HepG2 (cell line): ENCODE data around the gene C6orf136. TPM values are rescaled to one million over a fixed set of nuclear protein-coding genes. Genes with fewer than 3 reads are reported as not detected.
A peak's percentile ranks its signal among the peaks of the same experiment; 100 is the strongest.

ENCODE experiments used
- ESRRA ChIP-seq: sonication (generic); formaldehyde crosslinking; IDR thresholded peaks from 2 replicates; pipeline ENCODE4 v1.5.1; 2020; ENCODE audit warnings: mild to moderate bottlenecking, low read depth, missing genetic modification reagents
- KAT8 ChIP-seq: IDR thresholded peaks from 2 replicates; pipeline ENCODE4 v1.6.1; 2016; ENCODE audit warnings: missing genetic modification reagents, missing compliant biosample characterization
- LCORL ChIP-seq, 2 experiments: fragments of 450-650 bp in 1 of 2; sonication (generic) in 1 of 2; formaldehyde crosslinking in 1 of 2; IDR thresholded peaks; 2 replicates each; pipeline versions ENCODE4 v1.5.0 to v1.6.1; 2017 to 2020; ENCODE audit warnings: antibody characterized with exemption in 1 of 2, missing genetic modification reagents in 1 of 2
- MTF2 ChIP-seq: sonication (generic); formaldehyde crosslinking; IDR thresholded peaks from 2 replicates; pipeline ENCODE4 v1.5.0; 2020; ENCODE audit warnings: missing genetic modification reagents, borderline replicate concordance
- PHF20 ChIP-seq: sonication (generic); formaldehyde crosslinking; IDR thresholded peaks from 2 replicates; pipeline ENCODE4 v1.5.0; 2020; ENCODE audit warnings: mild to moderate bottlenecking, missing genetic modification reagents
- RELA ChIP-seq: sonication (generic); formaldehyde crosslinking; IDR thresholded peaks from 2 replicates; pipeline ENCODE4 v1.4.0; 2020; ENCODE audit warnings: missing genetic modification reagents
- RFX3 ChIP-seq: IDR thresholded peaks from 2 replicates; pipeline ENCODE4 v1.6.1; 2016; ENCODE audit warnings: missing biosample characterization, missing genetic modification reagents
- SMARCE1 ChIP-seq: fragments of 450-650 bp; IDR thresholded peaks from 2 replicates; pipeline ENCODE4 v1.6.1; 2017; ENCODE audit warnings: borderline replicate concordance
- TBX2 ChIP-seq: sonication (generic); formaldehyde crosslinking; IDR thresholded peaks from 2 replicates; pipeline ENCODE4 v1.5.0; 2020; ENCODE audit warnings: missing genetic modification reagents, mild to moderate bottlenecking, borderline replicate concordance
- THAP11 ChIP-seq: IDR thresholded peaks from 2 replicates; pipeline ENCODE4 v1.6.1; 2016; ENCODE audit warnings: missing biosample characterization, missing genetic modification reagents
- ZBTB21 ChIP-seq: sonication (generic); formaldehyde crosslinking; IDR thresholded peaks from 2 replicates; pipeline ENCODE4 v1.4.0; 2020; ENCODE audit warnings: missing genetic modification reagents
- ZBTB7A ChIP-seq: sonication (generic); formaldehyde crosslinking; IDR thresholded peaks from 2 replicates; pipeline ENCODE4 v1.8.0; 2022; ENCODE audit warnings: mild to moderate bottlenecking, missing genetic modification reagents
- ZEB1 ChIP-seq: IDR thresholded peaks from 2 replicates; pipeline ENCODE4 v1.6.1; 2012; ENCODE audit warnings: mild to moderate bottlenecking, low read depth, inconsistent platforms; ENCODE audit not compliant: insufficient replicate concordance
- ZFX ChIP-seq: sonication (generic); formaldehyde crosslinking; IDR thresholded peaks from 2 replicates; pipeline ENCODE4 v1.4.0; 2020; ENCODE audit warnings: mild to moderate bottlenecking, low read depth, missing genetic modification reagents, moderate library complexity
- ZNF143 ChIP-seq: sonication (generic); formaldehyde crosslinking; IDR thresholded peaks from 2 replicates; pipeline ENCODE4 v1.4.0; 2020; ENCODE audit warnings: missing genetic modification reagents
- ZNF234 ChIP-seq: sonication (generic); formaldehyde crosslinking; conservative IDR thresholded peaks from 2 replicates; pipeline ENCODE4 v1.5.1; 2020; ENCODE audit warnings: mild to moderate bottlenecking, missing genetic modification reagents
- ZNF782 ChIP-seq: sonication (generic); formaldehyde crosslinking; IDR thresholded peaks from 2 replicates; pipeline ENCODE4 v1.4.0; 2020; ENCODE audit warnings: missing genetic modification reagents, mild to moderate bottlenecking, borderline replicate concordance
- ZNF878 ChIP-seq: sonication (generic); formaldehyde crosslinking; IDR thresholded peaks from 2 replicates; pipeline ENCODE4 v1.8.1; 2023; ENCODE audit warnings: mild to moderate bottlenecking, missing genetic modification reagents, moderate library complexity
- polyA plus RNA-seq, 8 experiments: library from polyadenylated mRNA; depleted of rRNA in 3 of 8; stranded (reverse) in 7 of 8; unstranded in 1 of 8; fragments of >200 nt; fragmentation: Illumina TruSeq in 4 of 8; extraction: Trizol in 4 of 8; gene quantifications; 2 replicates each; pipeline versions ENCODE4 v1.2.1 to v1.2.3, GENCODE V29; 2011 to 2016; ENCODE audit warnings: low read depth in 4 of 8, missing spikeins in 1 of 8, mixed read lengths in 1 of 8; ENCODE audit not compliant: insufficient read depth in 1 of 8
- total RNA-seq, 5 experiments: library from RNA; depleted of rRNA; stranded (reverse); fragments of >200 nt; fragmentation: Illumina TruSeq; extraction: Trizol; gene quantifications; 2 replicates each; pipeline ENCODE4 v1.2.3, GENCODE V29; 2016; ENCODE audit warnings: low read depth in 1 of 5
- TF ChIP-seq, protein P1 (sequence below): sonication (generic); formaldehyde crosslinking; IDR thresholded peaks from 2 replicates; pipeline ENCODE4 v1.9.0; 2022; ENCODE audit warnings: low read depth, missing genetic modification reagents
- TF ChIP-seq, protein P2 (sequence below): sonication (generic); formaldehyde crosslinking; IDR thresholded peaks from 2 replicates; pipeline ENCODE4 v1.5.0; 2020; ENCODE audit warnings: missing genetic modification reagents, mild to moderate bottlenecking, borderline replicate concordance
- TF ChIP-seq, protein P3 (sequence below): sonication (generic); formaldehyde crosslinking; IDR thresholded peaks from 2 replicates; pipeline ENCODE4 v1.5.0; 2020; ENCODE audit warnings: missing genetic modification reagents
- TF ChIP-seq, protein P4 (sequence below): sonication (generic); formaldehyde crosslinking; IDR thresholded peaks from 2 replicates; pipeline ENCODE4 v1.4.0; 2020; ENCODE audit warnings: missing genetic modification reagents

Gene C6orf136
- total and polyA plus RNA-seq, 2 of the 13 experiments (the other 11 are each of a cell fraction or from before 2014, with no cell fraction given) = 12.0 to 26.2 TPM

DNA sequence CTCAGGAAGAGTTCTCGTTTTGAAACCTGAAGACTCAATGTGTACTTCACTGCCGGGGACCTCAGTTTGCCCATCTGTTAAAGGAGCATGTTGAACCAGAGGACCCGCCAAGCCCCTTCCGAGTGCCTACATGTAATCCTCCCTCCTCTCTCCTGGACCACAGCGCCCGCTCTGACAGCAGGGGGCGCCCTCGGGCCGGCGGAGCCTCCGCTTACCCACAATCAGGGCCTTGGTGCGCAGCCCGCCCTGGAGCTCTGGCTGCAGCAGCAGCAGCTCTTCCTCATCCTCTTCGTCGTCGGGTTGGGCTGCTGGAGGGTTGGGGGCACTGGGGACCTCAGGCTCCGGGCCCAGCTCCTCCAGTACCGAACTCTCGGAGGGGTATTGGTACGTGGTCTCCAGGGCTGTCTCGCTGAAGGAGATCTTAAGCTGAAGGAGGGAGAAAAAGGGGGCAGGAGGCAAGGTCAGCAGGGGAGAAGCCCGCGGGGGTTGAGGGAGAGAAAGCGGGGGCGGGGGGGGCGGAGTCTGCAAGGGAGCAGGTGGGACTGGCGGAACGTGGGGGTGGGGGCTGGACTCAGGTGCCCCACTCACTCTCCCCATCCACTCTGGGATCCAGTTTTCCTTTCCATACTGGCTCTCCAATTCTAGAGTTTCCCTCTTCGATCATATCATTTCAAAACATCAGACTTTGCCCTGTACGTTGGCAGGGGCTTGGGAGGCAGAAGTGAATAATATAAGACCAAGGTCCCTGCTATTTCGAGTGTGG is 32.2 kb downstream of the C6orf136 start (continued):
- TF ChIP-seq ZNF878 (CRISPR knock-in tag) (no peak; the same call in 1 of the 2 replicates), KAT8 (CRISPR knock-in tag) (0 out of 2 replicates have a peak, but pooled peaks have one; percentile 40), TBX2 (peak; percentile 36; the same call in 1 of the 2 replicates), PHF20 (CRISPR knock-in tag) (no peak), RELA (CRISPR knock-in tag) (no peak), ZNF143 (CRISPR knock-in tag) (peak; percentile 59; the same call in 1 of the 2 replicates), ZNF234 (CRISPR knock-in tag) (no peak), THAP11 (peak; percentile 83), ZEB1 (no peak), ZNF782 (CRISPR knock-in tag) (no peak), ZBTB7A (CRISPR knock-in tag) (no peak), LCORL (IDR thresholded peaks at IDR 0.05) (no peak), LCORL (CRISPR knock-in tag; IDR thresholded peaks at IDR 0.05) (peak; percentile 75), MTF2 (CRISPR knock-in tag) (no peak), SMARCE1 (0 out of 2 replicates have a peak, but pooled peaks have one; percentile 7), ZFX (CRISPR knock-in tag) (peak; percentile 83), ESRRA (CRISPR knock-in tag) (no peak), RFX3 (CRISPR knock-in tag) (no peak), ZBTB21 (no peak)
- TF ChIP-seq, protein P1, sequence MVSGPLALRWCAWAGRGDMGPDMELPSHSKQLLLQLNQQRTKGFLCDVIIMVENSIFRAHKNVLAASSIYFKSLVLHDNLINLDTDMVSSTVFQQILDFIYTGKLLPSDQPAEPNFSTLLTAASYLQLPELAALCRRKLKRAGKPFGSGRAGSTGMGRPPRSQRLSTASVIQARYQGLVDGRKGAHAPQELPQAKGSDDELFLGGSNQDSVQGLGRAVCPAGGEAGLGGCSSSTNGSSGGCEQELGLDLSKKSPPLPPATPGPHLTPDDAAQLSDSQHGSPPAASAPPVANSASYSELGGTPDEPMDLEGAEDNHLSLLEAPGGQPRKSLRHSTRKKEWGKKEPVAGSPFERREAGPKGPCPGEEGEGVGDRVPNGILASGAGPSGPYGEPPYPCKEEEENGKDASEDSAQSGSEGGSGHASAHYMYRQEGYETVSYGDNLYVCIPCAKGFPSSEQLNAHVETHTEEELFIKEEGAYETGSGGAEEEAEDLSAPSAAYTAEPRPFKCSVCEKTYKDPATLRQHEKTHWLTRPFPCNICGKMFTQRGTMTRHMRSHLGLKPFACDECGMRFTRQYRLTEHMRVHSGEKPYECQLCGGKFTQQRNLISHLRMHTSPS (CRISPR knock-in tag) = peak; percentile 36; the same call in 1 of the 2 replicates
- TF ChIP-seq, protein P2, sequence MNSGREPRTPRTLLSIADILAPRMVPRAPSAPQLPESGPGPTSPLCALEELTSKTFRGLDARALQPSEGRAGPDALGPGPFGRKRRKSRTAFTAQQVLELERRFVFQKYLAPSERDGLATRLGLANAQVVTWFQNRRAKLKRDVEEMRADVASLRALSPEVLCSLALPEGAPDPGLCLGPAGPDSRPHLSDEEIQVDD (CRISPR knock-in tag) = no peak
- TF ChIP-seq, protein P3, sequence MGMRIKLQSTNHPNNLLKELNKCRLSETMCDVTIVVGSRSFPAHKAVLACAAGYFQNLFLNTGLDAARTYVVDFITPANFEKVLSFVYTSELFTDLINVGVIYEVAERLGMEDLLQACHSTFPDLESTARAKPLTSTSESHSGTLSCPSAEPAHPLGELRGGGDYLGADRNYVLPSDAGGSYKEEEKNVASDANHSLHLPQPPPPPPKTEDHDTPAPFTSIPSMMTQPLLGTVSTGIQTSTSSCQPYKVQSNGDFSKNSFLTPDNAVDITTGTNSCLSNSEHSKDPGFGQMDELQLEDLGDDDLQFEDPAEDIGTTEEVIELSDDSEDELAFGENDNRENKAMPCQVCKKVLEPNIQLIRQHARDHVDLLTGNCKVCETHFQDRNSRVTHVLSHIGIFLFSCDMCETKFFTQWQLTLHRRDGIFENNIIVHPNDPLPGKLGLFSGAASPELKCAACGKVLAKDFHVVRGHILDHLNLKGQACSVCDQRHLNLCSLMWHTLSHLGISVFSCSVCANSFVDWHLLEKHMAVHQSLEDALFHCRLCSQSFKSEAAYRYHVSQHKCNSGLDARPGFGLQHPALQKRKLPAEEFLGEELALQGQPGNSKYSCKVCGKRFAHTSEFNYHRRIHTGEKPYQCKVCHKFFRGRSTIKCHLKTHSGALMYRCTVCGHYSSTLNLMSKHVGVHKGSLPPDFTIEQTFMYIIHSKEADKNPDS = no peak
- TF ChIP-seq, protein P4, sequence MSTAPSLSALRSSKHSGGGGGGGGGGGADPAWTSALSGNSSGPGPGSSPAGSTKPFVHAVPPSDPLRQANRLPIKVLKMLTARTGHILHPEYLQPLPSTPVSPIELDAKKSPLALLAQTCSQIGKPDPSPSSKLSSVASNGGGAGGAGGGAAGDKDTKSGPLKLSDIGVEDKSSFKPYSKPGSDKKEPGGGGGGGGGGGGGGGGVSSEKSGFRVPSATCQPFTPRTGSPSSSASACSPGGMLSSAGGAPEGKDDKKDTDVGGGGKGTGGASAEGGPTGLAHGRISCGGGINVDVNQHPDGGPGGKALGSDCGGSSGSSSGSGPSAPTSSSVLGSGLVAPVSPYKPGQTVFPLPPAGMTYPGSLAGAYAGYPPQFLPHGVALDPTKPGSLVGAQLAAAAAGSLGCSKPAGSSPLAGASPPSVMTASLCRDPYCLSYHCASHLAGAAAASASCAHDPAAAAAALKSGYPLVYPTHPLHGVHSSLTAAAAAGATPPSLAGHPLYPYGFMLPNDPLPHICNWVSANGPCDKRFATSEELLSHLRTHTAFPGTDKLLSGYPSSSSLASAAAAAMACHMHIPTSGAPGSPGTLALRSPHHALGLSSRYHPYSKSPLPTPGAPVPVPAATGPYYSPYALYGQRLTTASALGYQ (CRISPR knock-in tag) = no peak
